HG02840 (cell line): ENCODE measurements around the gene AUNIP.

Source experiments
- ATAC-seq: cut with Tn5 transposase; IDR thresholded peaks from one replicate; pipeline ENCODE4 v1.9.1; 2021; ENCODE audit warnings: mild to moderate bottlenecking, moderate library complexity, moderate number of reproducible peaks; ENCODE audit not compliant: unreplicated experiment, low FRiP score

Gene AUNIP

DNA sequence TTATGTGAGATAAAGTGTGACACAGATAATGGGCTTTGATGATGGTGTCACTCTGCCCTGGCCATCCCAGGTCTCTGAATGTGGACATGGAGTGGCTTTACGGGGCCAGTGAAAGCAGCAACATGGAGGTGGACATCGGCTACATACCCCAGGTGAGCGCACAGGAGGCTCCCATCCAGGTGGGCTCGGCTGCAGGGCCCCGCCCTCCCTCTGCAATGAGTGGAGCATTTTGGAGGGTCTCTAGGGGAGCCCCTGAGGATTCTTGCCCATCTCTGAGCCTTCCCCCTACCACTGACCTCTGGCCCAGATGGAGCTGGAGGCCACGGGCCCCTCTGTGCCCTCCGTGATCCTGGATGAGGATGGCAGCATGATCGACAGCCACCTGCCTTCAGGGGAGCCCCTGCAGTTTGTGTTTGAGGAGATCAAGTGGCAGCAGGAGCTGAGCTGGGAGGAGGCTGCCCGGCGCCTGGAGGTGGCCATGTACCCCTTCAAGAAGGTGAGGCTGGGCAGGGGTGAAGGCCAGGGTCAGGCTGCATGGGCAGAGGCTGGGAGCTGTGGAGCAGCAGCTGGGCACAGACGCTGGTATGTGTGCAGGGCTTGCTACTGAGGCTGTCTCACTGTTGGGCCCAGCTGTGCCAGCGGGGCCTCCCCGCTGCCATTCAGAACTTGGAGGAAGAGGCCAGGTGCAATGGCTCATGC is 47.7 kb downstream of the AUNIP start:
- ATAC-seq: no peak

- no peak for ATAC-seq
Observed at GRCh38 chr1:25810341-25811299, 48.6 kb downstream of the AUNIP start.

GRCh38 chr1:25809929-25810328 is 49.3 kb downstream of the AUNIP start:
- no peak for ATAC-seq

GRCh38 chr1:25809283-25809926 is 49.9 kb downstream of the AUNIP start:
- ATAC-seq: no peak

GRCh38 chr1:25808481-25809244 is 50.6 kb downstream of the AUNIP start:
- ATAC-seq: no peak

DNA sequence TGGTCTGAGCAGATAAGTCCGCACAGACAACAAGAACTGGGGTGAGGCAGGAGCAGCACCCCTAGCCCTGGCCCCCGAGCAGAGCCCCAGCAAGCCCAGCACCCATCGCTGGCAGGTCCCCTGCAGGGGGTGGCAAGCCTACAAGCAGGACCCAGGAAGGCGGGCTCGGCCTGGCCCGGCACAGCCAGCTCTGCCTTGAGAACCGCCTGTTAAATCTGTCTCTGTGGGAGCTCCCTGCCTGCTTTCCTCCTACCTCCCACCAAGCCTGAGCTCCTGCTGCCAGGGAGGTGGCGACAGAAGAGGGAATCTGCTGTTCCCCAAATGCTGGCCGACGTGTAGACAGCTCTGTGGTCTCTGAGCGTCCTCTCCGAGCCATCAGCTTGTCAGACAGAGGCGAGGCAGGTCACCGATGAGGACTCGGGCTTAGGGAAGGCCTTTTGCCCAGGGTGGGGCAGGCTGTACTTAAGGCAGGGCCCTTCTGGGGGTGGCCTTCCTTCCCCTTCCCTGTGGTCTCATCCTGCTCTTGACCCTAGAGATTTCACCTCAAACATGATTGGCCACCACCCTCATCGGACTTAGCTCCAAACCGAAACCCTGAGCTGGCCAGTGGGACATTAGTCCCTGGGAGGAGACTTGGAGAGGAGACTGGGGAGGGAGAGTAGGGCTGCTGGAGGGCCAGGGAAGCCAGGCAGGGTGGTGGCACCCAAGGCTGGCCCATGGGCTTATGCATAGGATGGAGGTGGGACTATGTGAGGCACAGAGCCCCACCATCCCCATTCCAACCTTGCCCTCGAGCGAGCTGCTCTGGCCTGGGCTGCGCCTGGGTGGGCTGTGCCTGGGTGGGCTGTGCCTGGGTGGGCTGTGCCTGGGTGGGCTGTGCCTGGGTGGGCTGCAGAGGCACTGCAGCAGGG is 51.5 kb downstream of the AUNIP start:
- ATAC-seq: no peak

GRCh38 chr1:25806418-25806817 is 52.8 kb downstream of the AUNIP start:
- no peak for ATAC-seq

- no peak for ATAC-seq
Observed at GRCh38 chr1:25805863-25806225, 53.4 kb downstream of the AUNIP start.

DNA sequence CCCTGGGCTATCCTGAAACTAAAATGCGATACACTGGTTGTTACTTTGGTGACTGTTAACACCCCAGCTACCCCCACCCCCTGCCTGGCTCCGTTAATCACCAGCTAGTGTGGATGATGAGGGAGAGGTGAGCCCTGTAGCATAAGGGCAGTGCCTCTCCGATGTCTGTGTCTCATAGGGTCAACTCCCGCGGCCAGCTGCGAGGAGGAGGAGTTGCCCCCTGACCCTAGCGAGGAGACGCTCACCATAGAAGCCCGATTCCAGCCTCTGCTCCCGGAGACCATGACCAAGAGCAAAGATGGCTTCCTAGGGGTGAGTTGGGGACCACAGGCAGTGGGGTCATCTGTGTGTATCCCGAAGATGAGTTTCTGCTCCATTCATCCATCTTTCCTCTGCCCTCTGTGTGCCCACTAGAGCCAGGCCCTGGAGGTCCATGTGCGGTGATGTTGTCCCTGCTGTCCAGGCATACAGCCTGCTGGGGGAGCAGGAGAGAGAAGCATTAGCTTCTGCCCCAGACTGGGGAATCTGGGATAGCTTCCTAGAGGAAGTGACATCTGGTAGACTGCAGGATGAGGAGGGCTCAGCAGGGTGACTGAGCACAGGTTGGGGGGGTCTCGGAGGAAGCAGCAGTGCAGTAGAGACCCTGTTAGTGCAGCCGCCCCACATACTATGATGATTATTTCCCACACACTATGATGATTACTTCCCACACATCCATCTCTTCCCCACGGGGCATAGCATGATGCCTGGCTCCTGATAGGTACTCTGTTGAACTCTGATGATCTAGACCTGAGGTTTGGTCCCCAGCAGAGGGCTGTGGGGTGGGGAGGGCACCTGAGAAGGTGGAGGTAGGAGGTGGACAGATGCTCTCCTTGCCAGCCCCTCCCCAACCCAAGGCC is 54.0 kb downstream of the AUNIP start:
- no peak for ATAC-seq

DNA sequence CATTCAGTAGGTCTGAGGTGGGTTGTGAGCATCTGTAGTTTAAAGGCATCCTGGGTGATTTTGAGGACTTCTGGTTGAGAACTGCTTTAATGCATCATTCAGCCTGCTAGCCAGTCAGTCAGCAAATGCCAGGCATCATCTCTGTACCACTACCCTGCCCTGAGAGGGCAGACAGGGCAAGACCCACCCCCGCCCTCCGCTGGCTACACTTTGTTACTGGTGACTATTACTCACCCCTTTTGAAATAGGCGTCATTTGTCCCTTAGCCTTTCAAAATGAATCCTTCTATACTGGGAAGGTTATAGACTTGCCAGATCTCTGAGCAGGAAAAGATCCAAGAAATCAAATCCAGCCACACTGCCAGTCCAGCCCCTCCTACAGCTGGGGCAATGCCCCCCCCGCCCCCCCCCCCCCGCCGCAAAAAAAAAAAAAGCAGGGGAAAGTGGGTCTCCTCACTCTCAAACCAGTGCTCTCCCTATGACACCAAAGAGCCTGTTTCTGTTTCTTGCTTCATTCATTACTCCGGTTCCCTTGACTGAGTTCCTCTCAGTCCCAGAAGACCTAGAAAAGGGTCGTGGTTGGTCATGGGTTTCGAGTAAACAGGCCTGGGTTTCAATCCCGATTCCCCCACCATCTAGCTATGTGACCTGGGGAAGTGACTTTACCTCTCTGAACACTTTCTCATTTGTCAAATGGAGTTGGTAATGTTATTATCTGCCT is 54.9 kb downstream of the AUNIP start:
- no peak for ATAC-seq

DNA sequence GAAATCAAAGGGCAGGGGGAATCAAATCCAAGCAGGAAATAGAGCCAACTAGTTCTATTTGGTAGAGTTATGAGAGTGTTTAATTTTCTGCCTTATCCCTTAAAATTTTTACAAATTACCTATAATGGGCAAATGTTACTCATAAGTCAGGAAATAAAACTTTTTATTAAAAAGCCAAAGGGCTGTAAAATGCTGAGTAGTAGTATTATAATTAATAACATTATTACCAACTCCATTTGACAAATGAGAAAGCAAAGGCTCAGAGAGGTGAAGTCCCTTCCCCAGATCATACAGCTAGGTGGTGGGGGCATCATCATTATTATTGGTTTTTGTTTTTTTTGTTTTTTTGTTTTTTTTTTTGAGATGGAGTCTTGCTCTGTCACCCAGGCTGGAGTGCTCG is 55.9 kb downstream of the AUNIP start:
- ATAC-seq: no peak

DNA sequence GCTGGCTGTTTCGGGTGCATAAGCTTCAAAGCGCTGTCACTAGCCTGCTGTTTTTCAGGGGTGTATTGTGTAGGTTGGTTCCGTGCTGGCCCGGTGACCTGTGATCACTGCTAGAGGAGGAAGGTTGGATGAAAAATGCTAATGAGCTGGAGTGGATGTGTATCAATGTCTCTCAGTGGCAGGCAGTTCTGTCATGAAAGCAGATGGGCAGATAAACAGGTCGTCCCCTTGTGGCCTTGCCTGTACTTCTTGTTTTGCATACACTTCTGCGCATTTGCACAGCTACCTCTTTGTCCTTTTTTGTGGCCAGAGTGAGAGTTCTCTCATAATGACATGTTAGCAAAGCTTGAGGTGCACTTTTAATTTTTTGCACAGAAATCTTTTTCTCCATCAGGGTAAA is 56.3 kb downstream of the AUNIP start:
- ATAC-seq: no peak

DNA sequence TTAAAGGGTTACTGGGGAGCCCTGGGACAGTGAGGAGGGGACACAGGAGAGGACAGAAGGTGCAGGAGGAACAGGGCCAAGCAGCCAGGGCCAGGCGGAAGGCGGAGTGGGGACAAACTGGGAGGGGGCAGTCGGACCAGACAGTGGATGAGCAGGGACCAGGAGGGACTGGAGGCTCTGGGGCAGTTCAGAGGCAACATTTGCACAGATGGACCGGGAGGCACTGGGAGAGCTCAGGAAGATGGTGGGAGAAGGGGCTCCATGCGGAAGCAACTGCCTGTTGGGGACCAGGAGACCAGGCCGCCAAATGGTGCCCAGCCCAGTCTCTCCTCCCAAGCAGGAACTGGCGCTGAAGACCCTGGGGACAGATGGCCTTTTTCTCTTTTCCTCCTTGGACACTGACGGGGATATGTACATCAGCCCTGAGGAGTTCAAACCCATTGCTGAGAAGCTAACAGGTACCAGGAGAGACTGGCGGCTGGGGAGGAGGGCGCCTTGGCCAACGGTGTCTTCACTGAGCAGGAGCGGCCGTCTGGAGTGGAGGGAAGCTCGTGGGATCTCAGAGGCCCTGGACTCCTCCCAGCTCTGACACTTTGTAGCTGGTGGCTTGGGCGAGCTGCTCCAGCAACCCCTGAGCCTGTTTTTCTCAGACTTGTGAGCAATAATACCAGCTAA is 58.4 kb downstream of the AUNIP start:
- no peak for ATAC-seq

- ATAC-seq: no peak
Observed at GRCh38 chr1:25799935-25800702, 59.1 kb downstream of the AUNIP start, which contains the start of gene SELENON. Gene SELENON (plus strand): TSS chr1:25800193. CDS start chr1:25800231, 38 bp downstream.

- ATAC-seq: no peak
Observed at GRCh38 chr1:25799352-25799934, 59.8 kb downstream of the AUNIP start.

DNA sequence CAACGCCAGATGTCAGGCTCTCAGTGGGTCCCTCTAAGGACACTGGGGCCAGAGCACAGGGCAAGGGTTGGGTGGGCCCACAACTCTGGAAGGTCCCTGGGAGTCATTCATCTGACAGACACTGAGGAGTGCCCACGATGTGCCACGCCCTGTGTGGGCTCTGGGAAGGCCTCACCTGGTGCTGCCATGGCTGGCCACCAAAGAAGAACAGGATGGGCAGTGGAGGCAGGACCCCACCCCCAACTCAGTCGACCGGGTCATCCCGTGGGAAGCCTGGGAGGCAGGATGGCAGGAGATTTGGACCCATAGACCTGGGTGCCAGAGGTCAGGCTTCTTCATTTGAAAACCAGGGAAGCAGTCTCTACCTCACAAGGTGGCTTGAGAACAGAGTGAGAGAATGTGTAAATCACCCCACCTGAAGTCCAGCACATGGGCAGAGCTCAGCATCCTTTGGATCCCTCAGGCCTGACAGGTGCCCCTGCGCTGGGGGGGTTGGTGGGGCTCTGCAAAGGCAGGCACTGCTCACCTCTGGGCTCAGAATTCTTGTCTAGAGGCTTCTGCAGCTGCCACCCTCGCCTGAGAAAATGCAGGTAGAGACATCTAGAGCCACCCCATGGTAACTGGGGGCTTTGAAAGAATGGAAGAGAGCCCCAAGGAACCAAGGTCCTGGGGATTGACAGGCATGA is 60.4 kb downstream of the AUNIP start:
- ATAC-seq: no peak
